Activated CD8-positive, alpha-beta memory T cell treated with anti-CD3 and anti-CD28 coated beads, Interleukin-2, amount 50 U/mL, for 1 hour (primary cell): Measurements from ENCODE around the gene NPLOC4.

Source experiments
- DNase-seq: peaks from one replicate; pipeline ENCODE4 v3.0.0-alpha.2; 2020; ENCODE audit errors: extremely low read depth

Gene NPLOC4

GRCh38 chr17:81518113-81518784, 118.7 kb downstream of the NPLOC4 start:
- DNase-seq = no peak

- no peak for DNase-seq
Observed at GRCh38 chr17:81517339-81518112, 119.4 kb downstream of the NPLOC4 start.

GRCh38 chr17:81517009-81517338, 119.9 kb downstream of the NPLOC4 start:
- no peak for DNase-seq

GRCh38 chr17:81516439-81516838, 120.5 kb downstream of the NPLOC4 start:
- no peak for DNase-seq

GRCh38 chr17:81515530-81516041, 121.3 kb downstream of the NPLOC4 start:
- no peak for DNase-seq

- no peak for DNase-seq
Observed at GRCh38 chr17:81514739-81515529, 122.0 kb downstream of the NPLOC4 start.

GRCh38 chr17:81514489-81514738, 122.5 kb downstream of the NPLOC4 start:
- DNase-seq = no peak

GRCh38 chr17:81513753-81514488, 123.0 kb downstream of the NPLOC4 start:
- DNase-seq = no peak

- DNase-seq = no peak
Observed at GRCh38 chr17:81513372-81513752, 123.5 kb downstream of the NPLOC4 start.

GRCh38 chr17:81512562-81513371, 124.1 kb downstream of the NPLOC4 start, which contains the start of gene ACTG1:
Gene ACTG1, minus strand, starts transcription at chr17:81512799. Its CDS starts 445 bp downstream, at chr17:81512354.
- DNase-seq = peak; percentile 80

GRCh38 chr17:81511804-81512561, 124.9 kb downstream of the NPLOC4 start:
- DNase-seq = no peak

GRCh38 chr17:81511554-81511803, 125.4 kb downstream of the NPLOC4 start:
- no peak for DNase-seq

GRCh38 chr17:81510785-81511553, 125.9 kb downstream of the NPLOC4 start:
- DNase-seq = no peak

GRCh38 chr17:81509972-81510784, 126.7 kb downstream of the NPLOC4 start:
- no peak for DNase-seq

GRCh38 chr17:81509207-81509971, 127.5 kb downstream of the NPLOC4 start:
- DNase-seq = no peak

GRCh38 chr17:81508639-81509206, 128.2 kb downstream of the NPLOC4 start:
- no peak for DNase-seq
